Endothelial cell (in vitro differentiated cells): ENCODE measurements around the gene DYNC1I1. TPM values are rescaled to one million over a fixed set of nuclear protein-coding genes. Genes with fewer than 3 reads are reported as not detected.

Experiments used
- DNase-seq: peaks from one replicate; pipeline ENCODE4 v3.0.0; 2021; ENCODE audit warnings: low spot score
- H3K27ac Mint-ChIP-seq: one replicate; pipeline ENCODE4 v1.8.0; 2021; ENCODE audit warnings: mixed read lengths, inconsistent platforms; ENCODE audit not compliant: unreplicated experiment
- H3K27me3 Mint-ChIP-seq: one replicate; pipeline ENCODE4 v1.8.0; 2021; ENCODE audit warnings: mild to moderate bottlenecking, moderate library complexity, mixed read lengths, inconsistent platforms; ENCODE audit not compliant: unreplicated experiment
- H3K36me3 Mint-ChIP-seq: one replicate; pipeline ENCODE4 v1.8.0; 2021; ENCODE audit warnings: mild to moderate bottlenecking, low read depth, mixed read lengths, inconsistent platforms; ENCODE audit not compliant: unreplicated experiment
- H3K4me1 Mint-ChIP-seq: one replicate; pipeline ENCODE4 v1.8.0; 2021; ENCODE audit warnings: mild to moderate bottlenecking, mixed read lengths, inconsistent platforms; ENCODE audit not compliant: unreplicated experiment
- H3K4me3 Mint-ChIP-seq: one replicate; pipeline ENCODE4 v1.8.0; 2021; ENCODE audit warnings: mild to moderate bottlenecking, mixed read lengths, inconsistent platforms; ENCODE audit not compliant: unreplicated experiment
- H3K9me3 Mint-ChIP-seq: one replicate; pipeline ENCODE4 v1.8.0; 2021; ENCODE audit warnings: mixed read lengths, inconsistent platforms; ENCODE audit not compliant: unreplicated experiment
- CTCF ChIP-seq: fragments of 200-600 bp; sonication (generic); IDR thresholded peaks from one replicate; pipeline ENCODE4 v1.5.0; 2021; ENCODE audit warnings: antibody characterized with exemption; ENCODE audit not compliant: unreplicated experiment
- total RNA-seq: library from RNA; stranded (reverse); fragmentation: NEBNext Ultra II Directional; extraction: Animal tissue kit (Norgen Biotek cat#: 25700); gene quantifications from one replicate; pipeline ENCODE4 v1.2.1, GENCODE V29; 2021; ENCODE audit not compliant: unreplicated experiment

DYNC1I1 gene
- total RNA-seq, 1 donor from 2014 or later: 3.1 TPM

GRCh38 chr7:95737828-95738505, 34.4 kb upstream of the DYNC1I1 start:
- Mint-ChIP-seq H3K36me3 (no peaks in the 10 kb centered on the region), H3K4me1 (no peaks in the 10 kb centered on the region), H3K27me3 (no peaks in the 10 kb centered on the region), H3K9me3 (no peaks in the 10 kb centered on the region), H3K27ac (no peak overlapping the region), H3K4me3 (no peak overlapping the region)
- no peak for TF ChIP-seq CTCF
- DNase-seq: no peak

- H3K4me3 Mint-ChIP-seq: no peak overlapping the region
- no peaks in the 10 kb centered on the region for H3K27me3 Mint-ChIP-seq
- H3K9me3 Mint-ChIP-seq: no peaks in the 10 kb centered on the region
- H3K36me3 Mint-ChIP-seq: no peaks in the 10 kb centered on the region
- no peaks in the 10 kb centered on the region for H3K4me1 Mint-ChIP-seq
- no peak for TF ChIP-seq CTCF
- H3K27ac Mint-ChIP-seq: no peak overlapping the region
- DNase-seq: no peak
Observed at GRCh38 chr7:95749044-95749443, 23.3 kb upstream of the DYNC1I1 start.

GRCh38 chr7:95749515-95749914, 22.8 kb upstream of the DYNC1I1 start:
- Mint-ChIP-seq H3K27ac (no peak overlapping the region), H3K4me3 (no peak overlapping the region), H3K36me3 (no peaks in the 10 kb centered on the region), H3K4me1 (no peaks in the 10 kb centered on the region), H3K9me3 (no peaks in the 10 kb centered on the region), H3K27me3 (no peaks in the 10 kb centered on the region)
- no peak for DNase-seq
- no peak for TF ChIP-seq CTCF

- Mint-ChIP-seq H3K36me3 (no peaks in the 10 kb centered on the region), H3K4me1 (no peaks in the 10 kb centered on the region), H3K27ac (no peak overlapping the region), H3K4me3 (no peak overlapping the region), H3K27me3 (no peaks in the 10 kb centered on the region), H3K9me3 (no peaks in the 10 kb centered on the region)
- TF ChIP-seq CTCF: no peak
- DNase-seq: no peak
Observed at GRCh38 chr7:95753440-95753839, 18.9 kb upstream of the DYNC1I1 start.

GRCh38 chr7:95755277-95755934, 16.9 kb upstream of the DYNC1I1 start:
- DNase-seq: no peak
- no peaks in the 10 kb centered on the region for H3K4me1 Mint-ChIP-seq
- TF ChIP-seq CTCF: no peak
- H3K36me3 Mint-ChIP-seq: no peaks in the 10 kb centered on the region
- no peak overlapping the region for H3K27ac Mint-ChIP-seq
- no peaks in the 10 kb centered on the region for H3K9me3 Mint-ChIP-seq
- no peak overlapping the region for H3K4me3 Mint-ChIP-seq
- peaks cover 2% of the 10 kb centered on the region for H3K27me3 Mint-ChIP-seq
